Jurkat, Clone E6-1 (cell line): ENCODE measurements around the gene MTPN.

ENCODE experiments used
- DNase-seq: peaks from one replicate; pipeline ENCODE4 v3.0.0-alpha.2; 2011; ENCODE audit warnings: low read depth, low spot score
- H3K4me3 ChIP-seq: 2 replicates; pipeline ENCODE4 v1.5.1; 2011; ENCODE audit warnings: mild to moderate bottlenecking, low read length, control low read depth, moderate library complexity

The MTPN gene

DNA sequence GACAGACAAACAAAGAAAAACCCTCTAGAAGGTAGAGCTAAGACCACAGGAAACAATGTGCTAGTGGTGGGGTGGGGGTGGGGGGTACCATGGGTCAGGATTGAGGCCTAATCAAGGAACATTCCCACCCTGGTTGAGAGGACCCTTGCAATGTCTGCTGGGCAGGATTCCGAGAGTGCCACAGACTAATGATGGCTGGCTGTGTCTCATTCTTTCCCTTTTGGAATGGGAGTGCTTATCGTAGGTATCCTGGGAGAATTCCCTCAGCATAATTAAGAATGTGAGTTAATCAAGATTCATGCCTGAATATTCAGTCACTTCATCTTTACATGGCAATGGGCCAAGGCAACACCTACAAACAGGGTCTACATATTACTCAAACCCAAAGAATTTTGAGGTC lies 14.7 kb upstream of the MTPN start:
- DNase-seq: no peak
- no peak overlapping the region for H3K4me3 ChIP-seq

- H3K4me3 ChIP-seq: no peak overlapping the region
- no peak for DNase-seq
Measured at GRCh38 chr7:135991322-135991721, 14.2 kb upstream of the MTPN start.

DNA sequence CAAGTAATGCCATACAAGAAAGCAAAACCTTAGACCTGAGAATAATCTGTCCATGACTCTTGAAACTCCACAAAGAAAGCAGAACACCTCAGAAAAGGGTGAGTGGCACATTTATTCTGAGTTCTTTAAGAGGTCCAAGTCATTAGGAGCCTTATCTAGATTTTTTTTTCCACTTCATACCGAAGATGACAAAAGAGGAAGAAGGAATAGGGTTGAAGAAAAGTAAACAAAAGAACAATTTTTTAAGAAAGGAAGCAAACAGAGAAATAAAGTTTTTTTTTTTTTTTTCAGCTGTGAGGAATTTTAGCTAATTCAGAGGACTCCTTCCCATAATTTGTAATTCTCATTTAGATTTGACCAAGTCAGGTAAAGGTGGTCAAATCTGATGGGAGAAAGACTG lies 13.1 kb upstream of the MTPN start:
- H3K4me3 ChIP-seq: no peak overlapping the region
- no peak for DNase-seq

DNA sequence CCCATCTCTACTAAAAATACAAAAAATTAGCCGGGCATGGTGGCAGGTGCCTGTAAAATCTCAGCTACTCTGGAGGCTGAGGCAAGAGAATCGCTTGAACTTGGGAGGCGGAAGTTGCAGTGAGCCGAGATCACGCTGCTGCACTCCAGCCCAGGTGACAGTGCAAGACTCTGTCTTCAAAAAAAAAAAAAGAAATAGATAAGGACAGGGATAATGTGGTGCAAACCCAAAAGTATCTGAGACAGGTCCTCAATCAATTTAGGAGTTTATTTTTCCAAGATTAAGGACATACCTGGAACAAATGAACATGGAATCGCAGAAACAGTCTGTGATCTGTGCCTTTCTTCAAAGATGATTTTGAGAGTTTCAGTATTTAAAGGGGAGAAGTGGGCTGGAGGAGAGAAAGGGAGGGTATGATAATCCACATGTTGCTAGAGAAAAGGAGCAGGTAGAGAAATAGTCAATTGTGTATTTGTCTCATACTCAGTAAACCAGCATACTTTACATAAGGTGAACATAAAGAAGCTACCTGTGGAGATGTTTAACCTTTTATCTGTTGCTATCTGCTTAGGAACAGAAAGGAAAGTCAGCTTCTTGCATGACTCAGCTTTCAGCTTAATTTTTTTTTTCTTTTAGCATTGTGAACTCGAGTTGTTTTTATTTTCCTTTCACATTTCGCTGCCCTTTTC lies 4.9 kb upstream of the MTPN start:
- DNase-seq: no peak
- H3K4me3 ChIP-seq: peak overlapping the region; percentile 53

DNA sequence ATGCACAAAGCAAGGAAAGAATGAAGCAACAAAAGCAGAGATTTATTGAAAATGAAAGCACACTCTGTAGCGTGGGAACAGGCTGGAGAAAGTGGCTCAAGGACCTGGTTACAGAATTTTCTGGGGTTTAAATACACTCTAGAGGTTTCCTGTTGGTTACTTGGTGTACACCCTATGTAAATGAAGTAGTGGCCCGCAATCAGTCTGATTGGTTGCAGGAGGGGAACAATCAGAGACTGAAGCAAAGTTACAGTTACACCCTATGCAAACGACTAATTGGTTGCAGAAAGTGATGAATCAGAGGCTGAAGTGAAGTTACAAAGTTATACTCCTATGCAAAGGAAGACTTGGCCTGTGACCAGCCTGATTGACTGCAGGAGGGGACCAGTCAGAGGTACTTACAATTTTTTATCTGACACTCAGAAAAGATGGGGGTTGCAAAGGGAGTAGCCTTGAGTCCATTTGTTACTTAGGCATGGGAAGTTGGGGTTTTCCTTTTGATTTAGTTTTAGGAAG lies 3.6 kb upstream of the MTPN start:
- DNase-seq: peak; percentile 90
- peak overlapping the region; percentile 53 for H3K4me3 ChIP-seq

- no peak for DNase-seq
- H3K4me3 ChIP-seq: peak overlapping the region; percentile 53
Measured at GRCh38 chr7:135980012-135980551, 2.9 kb upstream of the MTPN start.

GRCh38 chr7:135979471-135980011 lies 2.4 kb upstream of the MTPN start:
- DNase-seq: no peak

DNA sequence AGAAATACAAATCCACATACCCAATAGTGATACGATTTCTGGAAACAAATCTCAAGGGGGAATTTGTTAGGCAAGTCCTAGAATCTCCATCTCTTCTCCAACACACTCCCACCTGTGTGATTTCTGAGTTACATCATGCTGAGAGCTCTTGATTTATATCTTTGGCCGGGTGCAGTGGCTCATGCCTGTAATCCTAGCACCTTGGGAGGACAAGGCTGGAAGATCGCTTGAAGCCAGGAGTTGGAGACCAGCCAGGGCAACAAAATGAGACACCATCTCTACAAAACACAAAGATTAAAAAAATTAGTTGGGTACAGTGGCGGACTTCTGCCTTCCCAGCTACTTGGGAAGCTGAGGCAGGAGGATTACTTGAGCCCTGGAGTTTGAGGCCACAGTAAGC lies 1.5 kb upstream of the MTPN start:
- DNase-seq: no peak
- no peak overlapping the region for H3K4me3 ChIP-seq

More at GRCh38 chr7:135979471-135980011, 2.4 kb upstream of the MTPN start:
- no peak overlapping the region for H3K4me3 ChIP-seq

DNA sequence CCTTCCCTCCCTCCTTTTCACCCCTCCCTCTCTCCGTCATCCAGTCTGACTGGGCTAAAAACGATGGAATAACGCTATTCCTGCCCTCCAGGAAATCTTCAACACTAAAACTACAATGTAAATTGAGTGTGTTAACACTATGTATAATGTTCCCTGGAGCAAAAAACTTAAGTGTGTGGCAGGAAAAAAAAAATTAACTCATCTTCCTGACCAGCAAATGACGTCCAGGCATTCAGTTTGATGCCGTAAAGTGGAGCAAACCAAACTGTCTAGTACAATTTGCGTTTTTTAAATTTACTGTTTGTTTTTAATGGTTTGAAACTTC lies 545 bp upstream of the MTPN start:
- H3K4me3 ChIP-seq: peak overlapping the region; percentile 76
- no peak for DNase-seq

GRCh38 chr7:135976312-135977006 lies 700 bp downstream of the MTPN start:
- peak overlapping the region; percentile 76 for H3K4me3 ChIP-seq

GRCh38 chr7:135975166-135975565 lies 2.0 kb downstream of the MTPN start:
- no peak overlapping the region for H3K4me3 ChIP-seq
- no peak for DNase-seq

More at GRCh38 chr7:135976312-135977006, 700 bp downstream of the MTPN start:
- DNase-seq: no peak

DNA sequence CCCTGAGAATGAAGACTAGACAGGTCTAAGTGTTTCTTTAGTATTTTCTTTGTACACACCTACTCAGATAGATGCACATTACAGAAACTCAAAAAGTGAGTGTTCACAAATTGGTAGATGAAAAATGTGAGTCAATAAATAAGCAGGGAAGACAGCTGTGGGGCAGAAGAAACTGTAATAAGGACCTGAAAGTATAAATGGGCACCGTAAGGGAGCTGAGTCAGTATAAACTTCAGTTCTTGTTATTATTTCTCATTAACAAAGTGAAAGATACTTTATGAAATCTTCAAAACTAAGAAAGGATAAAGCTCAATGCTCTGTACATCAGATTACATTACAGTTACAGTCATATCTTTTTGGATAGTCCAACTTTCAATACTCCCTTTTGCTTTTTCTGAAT lies 2.5 kb downstream of the MTPN start:
- no peak overlapping the region for H3K4me3 ChIP-seq
- no peak for DNase-seq

DNA sequence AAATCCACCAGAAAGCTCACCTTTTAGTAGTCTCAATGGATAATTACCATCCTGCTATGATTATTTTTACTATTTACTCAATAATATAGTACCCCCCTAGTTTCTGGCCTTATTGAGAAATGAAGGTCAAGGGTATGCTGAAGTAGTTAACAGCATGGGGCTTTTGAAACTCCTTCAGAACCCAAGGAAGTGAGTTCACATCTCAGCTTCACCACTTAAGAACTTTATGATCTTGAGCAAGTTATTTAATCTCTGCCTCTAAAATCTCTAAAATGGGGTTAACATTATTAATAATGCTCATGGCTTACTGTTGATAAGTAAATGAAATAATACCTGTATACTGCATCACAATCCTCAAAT lies 5.8 kb downstream of the MTPN start:
- no peak for DNase-seq
- H3K4me3 ChIP-seq: no peak overlapping the region

- DNase-seq: peak; percentile 48
- no peak overlapping the region for H3K4me3 ChIP-seq
Measured at GRCh38 chr7:135970682-135971365, 6.3 kb downstream of the MTPN start.

- no peak overlapping the region for H3K4me3 ChIP-seq
Measured at GRCh38 chr7:135970045-135970444, 7.1 kb downstream of the MTPN start.

GRCh38 chr7:135966341-135967043 lies 10.7 kb downstream of the MTPN start:
- no peak overlapping the region for H3K4me3 ChIP-seq
- peak; percentile 58 for DNase-seq

More at GRCh38 chr7:135970045-135970444, 7.1 kb downstream of the MTPN start:
- DNase-seq: no peak

GRCh38 chr7:135965602-135966001 lies 11.6 kb downstream of the MTPN start:
- H3K4me3 ChIP-seq: no peak overlapping the region
- DNase-seq: no peak

DNA sequence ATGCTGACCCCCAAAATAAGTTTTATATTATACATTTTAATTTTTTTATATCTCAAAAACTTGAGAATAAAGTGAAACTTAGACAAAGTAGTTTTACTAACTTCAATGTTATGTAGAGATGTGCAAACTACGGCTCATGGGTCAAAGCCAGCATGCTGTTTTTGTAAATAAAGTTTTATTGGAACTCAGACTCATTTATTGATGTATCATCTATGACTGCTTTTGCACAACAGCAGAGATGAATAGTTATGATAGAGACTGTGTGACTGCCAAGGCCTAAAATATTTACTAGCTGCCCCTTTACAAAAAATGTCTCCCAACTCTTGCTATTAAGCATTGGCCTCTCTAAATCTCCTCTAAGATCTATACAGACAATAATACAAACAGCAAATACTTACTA lies 12.4 kb downstream of the MTPN start:
- DNase-seq: no peak
- no peak overlapping the region for H3K4me3 ChIP-seq

DNA sequence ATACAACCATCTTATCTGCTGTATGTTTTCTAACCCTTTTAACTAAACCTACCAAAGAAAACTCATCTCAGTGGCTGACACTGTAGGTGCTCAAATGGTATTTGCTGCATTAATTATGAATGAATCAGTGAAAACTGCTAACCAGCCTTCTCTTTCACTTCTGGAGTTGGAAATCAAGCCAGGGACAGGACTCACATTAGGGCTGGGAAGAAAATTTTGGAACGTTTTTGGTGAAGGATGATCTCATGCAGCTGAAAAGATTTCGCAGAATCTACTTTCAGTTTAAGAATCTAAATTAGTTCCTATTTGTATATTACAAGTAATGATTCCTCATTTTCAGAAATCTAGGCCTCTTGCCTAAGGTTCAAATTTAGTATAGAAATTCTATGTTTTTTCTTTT lies 12.9 kb downstream of the MTPN start:
- no peak for DNase-seq
- H3K4me3 ChIP-seq: no peak overlapping the region
